Stomach (tissue), 4 donors: Measurements from ENCODE around the gene HSPA1L.

Experiments used
- CTCF ChIP-seq, 7 experiments: fragments of 450-650 bp in 4 of 7; fragments of 200-600 bp in 3 of 7; sonication (generic) in 3 of 7; IDR thresholded peaks; one replicate each; pipeline ENCODE4 v1.5.1; 2016 to 2019; ENCODE audit warnings: antibody characterized with exemption in 7 of 7, control low read depth in 2 of 7, mild to moderate bottlenecking in 1 of 7
- EP300 ChIP-seq: sonication (generic); formaldehyde crosslinking; IDR thresholded peaks from one replicate; pipeline ENCODE4 v1.6.1; 2017; ENCODE audit warnings: antibody characterized with exemption
- POLR2A ChIP-seq, 4 donors: fragments of 450-650 bp; IDR thresholded peaks; one replicate each; pipeline ENCODE4 v1.6.1; 2016; ENCODE audit warnings: antibody characterized with exemption in 4 of 4, control low read depth in 2 of 4, mild to moderate bottlenecking in 1 of 4, moderate library complexity in 1 of 4
- POLR2AphosphoS5 ChIP-seq, 3 donors: sonication (generic); formaldehyde crosslinking; IDR thresholded peaks; one replicate each; pipeline ENCODE4 v1.6.1; 2016; ENCODE audit warnings: antibody characterized with exemption in 3 of 3

GRCh38 chr6:31799781-31800180 is 15.3 kb downstream of the HSPA1L start:
- TF ChIP-seq CTCF (IDR thresholded peaks at IDR 0.05) (no peak), POLR2AphosphoS5 (IDR thresholded peaks at IDR 0.05) (no peak), POLR2A (IDR thresholded peaks at IDR 0.05) (no peak), EP300 (no peak)
